Adipose tissue (tissue), 3 donors: ENCODE measurements around the gene UMAD1. TPM values are rescaled to one million over a fixed set of nuclear protein-coding genes. Genes with fewer than 3 reads are reported as not detected.

Source experiments
- H3K27ac ChIP-seq: one replicate; pipeline ENCODE4 v1.5.1; 2013; ENCODE audit warnings: low read depth, low read length
- whole genome bisulfite sequencing, 3 donors: extraction: QIAGEN DNeasy Blood & Tissue Kit; methylation state at CpG; one replicate each; pipeline ENCODE4 v1.1.7; 2013; 5-methylcytosine and 5-hydroxymethylcytosine counted together
- polyA plus RNA-seq, 3 donors: library from polyadenylated mRNA; stranded (reverse); fragments of 200-250 nt; gene quantifications; one replicate each; pipeline ENCODE4 v1.2.3, GENCODE V29; 2013
- donor health status: healthy with polysubstance abuse.
- donor health status: Bipolar disorder and iron deficiency.
- donor health status: healthy.

The UMAD1 gene
- polyA plus RNA-seq, 3 donors = 10.2 to 17.9 (median 10.9) TPM

DNA sequence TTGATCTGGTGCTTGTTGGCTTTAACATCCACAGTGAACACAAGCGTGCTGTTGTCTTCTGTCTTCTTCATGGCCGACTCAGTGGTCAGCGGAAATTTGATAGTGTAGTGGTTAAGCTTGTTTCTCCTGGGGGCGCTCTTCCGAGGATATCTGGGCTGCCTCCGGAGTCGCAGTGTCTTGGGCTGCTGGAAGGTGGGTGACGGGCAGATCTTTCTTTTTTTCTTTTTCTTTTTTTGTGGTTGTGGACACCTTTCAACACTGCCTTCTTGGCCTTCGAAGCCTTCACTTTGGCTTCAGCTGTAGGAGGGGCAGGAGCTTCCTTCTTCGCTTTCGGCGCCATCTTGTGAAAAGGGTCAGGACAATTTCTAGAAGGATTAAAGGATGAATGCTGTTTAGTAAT is 101.7 kb downstream of the UMAD1 start:
- H3K27ac ChIP-seq = no peak overlapping the region
- 97 to 98% (median 97%) methylated on average over 12 of the region's 12 CpGs for WGBS, 3 donors

GRCh38 chr7:7745258-7745657 is 104.7 kb downstream of the UMAD1 start:
- no peak overlapping the region for H3K27ac ChIP-seq
- 71 to 80% (median 77%) methylated on average over 4 of the region's 4 CpGs for WGBS, 3 donors

DNA sequence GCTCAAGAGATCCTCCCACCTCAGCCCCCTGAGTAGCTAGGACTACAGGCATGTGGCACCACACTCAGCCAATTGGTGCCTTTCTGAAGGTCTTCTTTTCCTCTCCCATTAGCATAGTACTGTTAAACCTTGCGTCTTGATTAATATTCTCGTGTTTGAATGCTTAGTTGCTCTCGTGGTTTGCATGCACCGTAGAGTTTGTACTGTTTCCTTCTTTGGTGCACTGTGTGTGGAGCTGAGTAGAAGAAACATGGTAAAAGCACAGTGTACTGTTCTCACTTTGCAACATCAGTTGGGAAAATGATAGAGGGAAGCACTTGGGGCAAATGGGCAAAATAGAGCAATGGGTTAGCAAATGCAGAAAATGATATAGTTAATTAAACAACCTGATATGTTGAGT is 105.4 kb downstream of the UMAD1 start:
- 94 to 97% (median 94%) methylated on average over 4 of the region's 4 CpGs for WGBS, 3 donors

GRCh38 chr7:7746458-7746857 is 105.9 kb downstream of the UMAD1 start:
- 41 to 75% (median 55%) methylated on average over 4 of the region's 4 CpGs for WGBS, 3 donors
- no peak overlapping the region for H3K27ac ChIP-seq

More for the DNA sequence above, 105.4 kb downstream of the UMAD1 start:
- no peak overlapping the region for H3K27ac ChIP-seq

- no peak overlapping the region for H3K27ac ChIP-seq
- WGBS, 3 donors = 70 to 83% (median 82%) methylated on average over 2 of the region's 2 CpGs
These were observed 110.2 kb downstream of the UMAD1 start for GRCh38 chr7:7750571-7751242.

GRCh38 chr7:7751243-7752092 is 110.9 kb downstream of the UMAD1 start:
- no peak overlapping the region for H3K27ac ChIP-seq
- WGBS, 3 donors = 34 to 85% (median 78%) methylated on average over 3 of the region's 3 CpGs

- 66 to 95% (median 80%) methylated on average over 3 of the region's 3 CpGs for WGBS, 3 donors
These were observed 116.0 kb downstream of the UMAD1 start for GRCh38 chr7:7756577-7756976.

DNA sequence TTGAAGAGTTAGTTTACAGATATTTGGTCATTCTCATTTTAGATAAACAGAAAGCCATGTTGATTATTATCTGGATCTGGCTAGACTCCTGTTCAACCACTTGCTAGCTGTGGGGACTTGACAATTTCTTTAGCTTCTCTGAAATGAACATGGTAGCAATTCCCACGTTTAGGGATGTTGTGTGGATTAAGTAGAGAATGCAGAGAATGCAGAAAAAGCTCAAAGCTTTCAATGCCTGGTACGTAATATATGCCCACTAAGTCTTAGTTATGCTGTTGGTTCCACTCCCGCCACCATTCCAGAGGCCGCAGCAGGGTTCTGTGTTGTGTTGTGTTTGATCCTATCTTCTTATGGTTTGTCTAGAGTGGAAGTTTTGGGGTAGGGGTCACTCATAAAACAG is 117.0 kb downstream of the UMAD1 start:
- 73 to 89% (median 82%) methylated on average over 4 of the region's 4 CpGs for WGBS, 3 donors
- H3K27ac ChIP-seq = no peak overlapping the region

More at GRCh38 chr7:7756577-7756976, 116.0 kb downstream of the UMAD1 start:
- H3K27ac ChIP-seq = no peak overlapping the region

DNA sequence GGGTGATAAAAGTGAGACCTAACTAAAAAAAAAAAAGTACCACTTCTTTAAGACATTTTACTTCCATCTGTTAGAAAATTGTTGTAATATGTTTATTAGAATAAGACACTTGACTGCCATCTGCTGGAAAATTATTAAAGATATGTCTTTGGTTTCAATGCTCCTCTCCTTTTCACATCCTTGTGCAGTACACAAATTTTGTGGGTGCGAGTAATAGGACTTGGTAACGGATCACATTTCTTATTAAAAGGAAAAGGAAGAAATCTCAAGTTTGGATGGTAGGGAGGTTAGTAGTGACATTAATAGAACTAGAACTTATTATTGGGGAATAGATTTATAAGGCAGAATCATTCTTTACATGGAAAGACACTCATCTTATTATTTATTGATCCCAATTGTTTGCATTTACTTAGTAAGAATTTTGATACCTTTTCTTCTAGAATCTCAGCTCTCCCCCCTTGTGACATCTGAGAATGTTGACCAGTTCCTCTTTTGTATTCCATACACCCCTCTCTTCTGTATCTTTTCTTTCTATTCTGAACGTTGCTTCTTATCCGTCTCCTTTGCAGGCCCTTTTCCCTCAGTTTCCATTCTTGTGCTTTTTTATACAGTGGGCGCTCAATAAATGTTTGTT is 120.9 kb downstream of the UMAD1 start:
- H3K27ac ChIP-seq = no peak overlapping the region
- WGBS, 3 donors = 28 to 58% (median 33%) methylated on average over 5 of the region's 5 CpGs

DNA sequence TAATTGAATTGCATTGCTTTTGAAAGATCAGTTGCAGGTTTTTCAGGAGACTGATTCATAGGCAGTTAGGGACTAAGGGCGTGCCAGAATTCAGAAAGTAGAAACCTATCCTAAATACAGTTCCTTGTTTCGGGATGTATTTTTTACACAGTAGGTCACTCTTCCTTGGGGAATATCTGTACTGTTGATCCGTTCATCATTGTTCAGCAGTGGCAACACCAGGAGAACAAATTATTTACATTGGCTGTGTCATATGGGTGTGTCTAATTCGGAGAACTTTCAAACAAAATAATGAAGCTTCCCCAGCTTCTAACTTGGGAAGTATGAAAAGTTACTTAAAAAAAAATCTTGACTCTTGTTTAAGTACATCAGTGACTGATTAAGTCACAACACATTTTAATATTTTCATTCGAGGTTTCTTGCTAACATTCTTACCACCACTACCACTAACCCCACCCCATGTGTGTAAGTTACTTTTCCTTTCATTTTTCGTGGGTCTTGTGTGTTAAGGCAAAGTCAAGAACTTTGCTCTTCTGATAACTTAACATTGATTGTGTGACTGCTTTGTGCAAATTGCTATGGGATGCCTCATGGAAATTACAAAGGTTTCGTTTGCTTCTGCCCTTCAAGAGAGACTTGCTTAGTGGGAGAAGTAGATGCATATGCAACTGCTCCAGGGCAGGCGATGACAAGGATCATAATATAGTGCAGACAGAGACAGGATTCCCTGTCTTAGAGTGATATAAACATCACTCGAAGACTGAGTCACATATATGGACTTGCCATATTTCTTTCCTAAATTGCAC is 121.6 kb downstream of the UMAD1 start:
- H3K27ac ChIP-seq = no peak overlapping the region
- WGBS, 3 donors = 7 to 28% (median 9%) methylated on average over 9 of the region's 9 CpGs

DNA sequence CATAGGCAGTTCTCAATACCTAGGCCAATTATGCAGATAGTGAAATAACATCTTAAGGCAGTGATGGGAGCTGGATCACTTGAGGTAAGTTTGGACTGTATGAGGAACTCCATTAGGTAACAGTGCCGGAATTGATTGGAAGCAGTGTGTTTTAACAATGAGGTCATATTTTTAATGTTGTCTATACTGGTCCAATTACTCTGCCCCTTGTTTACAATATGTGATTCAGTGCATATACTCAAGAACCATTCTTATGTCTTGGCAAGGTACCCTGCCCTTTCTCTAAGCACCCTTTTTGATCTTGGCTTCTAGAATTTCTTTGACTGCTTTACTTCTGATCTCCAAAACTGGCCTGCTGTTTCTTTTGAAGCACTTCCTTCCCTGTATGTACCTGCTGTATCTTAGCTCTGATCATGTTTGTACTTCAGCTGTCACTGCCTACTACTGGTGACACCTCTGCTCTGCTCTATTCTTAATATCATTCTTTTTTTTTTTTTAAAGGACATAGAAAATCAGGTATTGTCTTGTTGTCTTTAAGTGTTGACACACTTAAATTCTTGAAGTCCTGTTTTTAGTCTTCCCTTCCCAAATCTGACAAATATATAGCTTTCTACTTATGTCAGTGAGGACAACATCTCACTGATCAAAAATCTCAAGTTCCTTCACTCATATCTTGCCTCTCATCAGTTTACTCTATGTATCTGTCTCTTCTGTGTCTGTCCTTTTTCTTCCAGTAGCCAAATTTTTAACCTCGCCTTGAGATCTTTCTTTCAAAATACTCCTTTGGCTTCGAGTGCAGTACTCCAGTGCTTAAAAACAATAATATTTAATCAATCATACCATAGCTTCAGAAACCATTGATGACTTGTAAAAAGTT is 124.2 kb downstream of the UMAD1 start:
- H3K27ac ChIP-seq = no peak overlapping the region
- 81 to 89% (median 83%) methylated on average over 3 of the region's 3 CpGs for WGBS, 3 donors

- H3K27ac ChIP-seq = no peak overlapping the region
These were observed 124.9 kb downstream of the UMAD1 start for GRCh38 chr7:7765422-7765821.

GRCh38 chr7:7766671-7767070 is 126.1 kb downstream of the UMAD1 start:
- H3K27ac ChIP-seq = no peak overlapping the region

GRCh38 chr7:7768977-7769709 is 128.6 kb downstream of the UMAD1 start:
- 83 to 93% (median 84%) methylated on average over 5 of the region's 5 CpGs for WGBS, 3 donors
- no peak overlapping the region for H3K27ac ChIP-seq

DNA sequence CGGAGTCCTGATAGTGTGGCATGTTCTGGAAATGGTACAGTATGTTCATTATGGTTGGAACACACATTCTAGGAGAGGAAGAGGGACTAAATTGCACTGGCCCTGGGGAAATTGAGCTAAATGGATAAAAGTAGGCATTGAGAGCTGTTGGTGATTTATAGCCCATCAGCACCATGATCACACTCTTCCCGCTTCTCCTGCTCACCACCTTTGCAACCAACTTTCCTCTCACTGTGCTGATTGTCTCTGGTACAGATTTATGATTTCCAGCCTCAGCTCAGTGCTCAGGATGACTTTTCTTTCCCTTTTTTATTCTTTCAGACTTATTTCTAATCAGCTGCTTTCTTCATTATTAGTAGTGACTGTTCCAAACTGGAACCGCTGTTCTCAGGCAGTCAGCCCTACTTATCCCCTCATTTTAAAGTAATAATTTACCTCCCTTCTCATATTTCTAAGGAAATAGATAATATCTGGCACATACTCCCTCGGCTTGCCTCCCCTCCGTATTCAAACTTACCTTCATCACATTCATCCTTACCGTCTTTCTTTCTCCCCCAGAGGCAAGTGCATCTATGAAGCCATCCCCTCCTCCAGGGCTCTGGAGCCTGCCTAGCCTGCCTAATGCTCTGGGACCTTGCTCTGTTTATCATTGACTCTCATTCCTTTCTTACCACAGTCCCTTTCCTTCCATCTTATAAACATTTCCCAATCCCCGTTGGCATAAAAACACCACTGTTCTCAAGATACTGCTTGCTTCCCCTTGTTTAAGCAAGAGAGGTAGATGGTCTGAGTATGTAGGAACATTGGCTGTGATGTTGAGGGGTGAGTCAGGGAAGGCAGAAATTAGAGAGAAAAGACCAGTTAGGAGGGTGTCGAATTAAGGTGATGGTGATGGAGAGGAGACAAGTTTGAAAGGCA is 129.4 kb downstream of the UMAD1 start:
- 79 to 93% (median 80%) methylated on average over 8 of the region's 8 CpGs for WGBS, 3 donors
- no peak overlapping the region for H3K27ac ChIP-seq

- H3K27ac ChIP-seq = no peak overlapping the region
These were observed 130.9 kb downstream of the UMAD1 start for GRCh38 chr7:7771452-7771851.
